GM21381 (cell line): ENCODE measurements around the gene PRKCH.

Experiments used
- ATAC-seq: cut with Tn5 transposase; IDR thresholded peaks from one replicate; pipeline ENCODE4 v1.9.1; 2021; ENCODE audit warnings: mild to moderate bottlenecking, moderate library complexity; ENCODE audit not compliant: unreplicated experiment

Gene PRKCH

DNA sequence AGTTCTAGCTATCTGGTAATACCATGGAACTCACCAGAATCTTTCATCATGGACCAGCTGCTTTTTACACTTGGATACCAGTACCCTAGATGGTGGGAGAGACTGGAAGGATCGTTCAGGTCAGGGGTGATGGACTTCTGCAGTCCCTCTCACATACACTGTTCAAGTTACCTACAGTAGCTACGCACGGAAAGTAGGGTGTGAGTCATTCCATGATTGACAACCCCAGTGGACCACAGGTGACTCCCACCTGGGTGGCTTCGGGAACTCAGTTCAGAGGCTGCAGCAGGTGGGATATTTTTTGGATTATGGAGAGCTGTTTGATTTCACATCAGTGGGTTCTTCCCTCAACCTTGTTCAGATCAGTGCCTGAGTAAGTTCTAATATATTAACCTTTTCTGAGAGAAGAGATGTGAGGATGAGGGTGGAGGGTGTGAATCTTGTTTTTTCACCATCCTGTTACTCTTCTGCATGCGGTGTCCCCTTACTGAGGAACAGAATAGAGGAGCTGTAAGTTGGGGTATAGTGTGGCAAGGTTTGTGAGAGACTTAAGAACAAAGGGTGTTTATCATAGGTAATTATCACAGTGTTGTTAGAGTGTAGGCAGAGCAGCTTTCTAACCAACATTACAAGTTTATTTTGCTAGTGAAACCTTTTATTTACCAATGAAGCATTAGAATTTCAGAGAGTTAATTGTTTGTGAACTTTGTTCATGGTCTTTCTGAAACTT, 39.6 kb downstream of the PRKCH start:
- ATAC-seq = no peak

DNA sequence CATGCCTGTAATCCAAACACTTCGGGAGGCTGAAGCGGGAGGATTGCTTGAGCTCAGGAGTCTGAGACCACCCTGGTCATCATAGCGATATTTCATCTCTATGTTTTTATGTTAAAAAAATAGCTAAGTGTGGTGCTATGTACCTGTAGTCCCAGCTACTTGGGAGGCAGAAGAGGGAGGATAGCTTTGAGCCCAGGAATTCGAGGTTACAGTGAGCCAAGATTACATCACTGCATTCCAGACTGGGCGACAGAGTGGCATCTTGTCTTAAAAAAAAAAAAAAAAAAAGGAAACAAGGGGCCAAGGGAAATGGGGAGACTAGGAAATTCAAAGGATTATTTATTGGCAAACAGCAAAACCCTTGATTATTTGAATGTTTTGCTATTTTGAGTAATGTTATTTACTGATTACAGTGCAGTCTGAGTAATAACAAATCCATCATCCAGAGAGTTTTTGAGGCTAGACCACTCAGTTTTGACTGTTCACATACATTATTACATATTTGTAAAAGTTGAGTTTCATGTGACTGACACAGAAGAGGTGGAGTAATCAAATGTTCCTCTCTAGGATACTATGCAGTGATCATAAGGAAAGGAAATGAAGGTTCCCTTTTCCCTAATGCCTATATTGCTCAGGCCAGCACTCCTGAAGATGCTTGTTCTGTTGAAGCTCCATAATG, 40.8 kb downstream of the PRKCH start:
- ATAC-seq = no peak

DNA sequence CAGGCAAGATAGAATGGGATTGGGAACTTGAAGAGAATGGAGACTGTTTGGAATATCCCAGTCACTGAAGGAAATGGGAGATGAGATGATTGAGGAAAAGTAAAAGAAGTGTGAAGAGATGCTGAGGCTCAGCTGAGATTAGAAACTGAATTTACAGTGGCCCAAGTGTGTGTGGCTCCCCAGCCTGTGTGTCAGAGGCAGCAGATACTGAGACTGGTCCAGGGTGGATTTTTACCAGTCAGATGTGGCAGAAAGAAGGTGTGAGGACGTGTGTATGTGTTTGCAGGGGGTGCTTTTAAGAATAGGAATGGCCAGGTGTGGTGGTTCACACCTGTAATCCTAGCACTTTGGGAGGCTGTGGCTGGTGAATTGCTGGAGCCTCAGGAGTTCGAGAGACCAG, 42.9 kb downstream of the PRKCH start:
- ATAC-seq = no peak

GRCh38 chr14:61365667-61366212, 44.4 kb downstream of the PRKCH start:
- ATAC-seq = no peak

GRCh38 chr14:61368114-61368710, 46.8 kb downstream of the PRKCH start:
- no peak for ATAC-seq

DNA sequence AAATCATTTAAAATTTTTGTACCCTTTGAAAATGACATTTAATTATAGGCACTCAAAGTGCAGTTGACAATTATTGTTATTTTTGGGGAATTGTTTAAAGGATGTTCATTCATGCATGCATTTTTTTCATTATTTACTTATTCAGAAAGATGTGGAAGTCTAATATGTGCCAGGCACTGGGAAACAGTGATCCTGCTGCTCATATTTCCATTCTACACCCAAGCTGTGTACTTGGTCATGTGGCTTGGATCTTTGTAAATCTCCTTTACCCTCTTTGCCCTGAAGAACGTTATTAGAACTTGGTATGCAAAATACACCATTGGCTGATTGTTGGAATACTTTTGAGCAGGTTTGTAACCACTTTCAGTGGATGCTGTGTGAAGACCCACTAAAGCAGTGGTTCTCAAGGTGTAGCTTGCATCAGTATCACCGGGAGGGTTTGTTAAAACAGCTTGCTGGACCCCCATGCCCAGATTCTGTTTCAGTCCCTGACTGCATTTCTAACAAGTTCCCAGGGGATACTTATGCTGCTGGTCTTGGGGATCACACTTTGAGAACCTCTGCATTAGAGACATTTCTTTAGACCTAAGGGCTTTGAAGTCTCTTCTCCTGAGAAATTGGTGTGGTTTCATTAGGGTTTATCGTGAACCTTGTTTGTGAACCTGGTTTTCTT, 47.5 kb downstream of the PRKCH start:
- no peak for ATAC-seq

- no peak for ATAC-seq
Measured at GRCh38 chr14:61369454-61369810, 48.1 kb downstream of the PRKCH start.

GRCh38 chr14:61372379-61372778, 51.0 kb downstream of the PRKCH start:
- ATAC-seq = no peak

- no peak for ATAC-seq
Measured at GRCh38 chr14:61372842-61373555, 51.6 kb downstream of the PRKCH start.

GRCh38 chr14:61374284-61374683, 52.9 kb downstream of the PRKCH start:
- no peak for ATAC-seq

DNA sequence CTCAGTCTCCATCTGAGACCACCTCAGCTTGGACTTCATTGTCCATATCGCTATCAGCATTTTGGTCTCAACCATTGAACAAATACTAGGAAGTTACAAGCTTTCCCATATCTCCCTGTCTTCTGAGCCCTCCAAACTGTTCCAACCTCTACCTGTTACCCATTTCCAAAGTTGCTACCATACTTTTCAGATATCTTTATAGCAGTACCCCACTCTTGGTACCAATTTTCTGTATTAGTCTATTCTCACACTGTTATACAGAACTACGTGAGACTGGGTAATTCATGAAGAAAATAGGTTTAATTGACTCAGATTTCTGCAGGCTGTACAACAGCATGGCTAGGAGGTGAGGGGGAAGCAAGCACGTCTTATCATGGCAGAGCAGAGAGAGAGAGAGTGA, 53.8 kb downstream of the PRKCH start:
- ATAC-seq = no peak

- no peak for ATAC-seq
Measured at GRCh38 chr14:61376314-61376713, 54.9 kb downstream of the PRKCH start.

- no peak for ATAC-seq
Measured at GRCh38 chr14:61377749-61378148, 56.4 kb downstream of the PRKCH start.

DNA sequence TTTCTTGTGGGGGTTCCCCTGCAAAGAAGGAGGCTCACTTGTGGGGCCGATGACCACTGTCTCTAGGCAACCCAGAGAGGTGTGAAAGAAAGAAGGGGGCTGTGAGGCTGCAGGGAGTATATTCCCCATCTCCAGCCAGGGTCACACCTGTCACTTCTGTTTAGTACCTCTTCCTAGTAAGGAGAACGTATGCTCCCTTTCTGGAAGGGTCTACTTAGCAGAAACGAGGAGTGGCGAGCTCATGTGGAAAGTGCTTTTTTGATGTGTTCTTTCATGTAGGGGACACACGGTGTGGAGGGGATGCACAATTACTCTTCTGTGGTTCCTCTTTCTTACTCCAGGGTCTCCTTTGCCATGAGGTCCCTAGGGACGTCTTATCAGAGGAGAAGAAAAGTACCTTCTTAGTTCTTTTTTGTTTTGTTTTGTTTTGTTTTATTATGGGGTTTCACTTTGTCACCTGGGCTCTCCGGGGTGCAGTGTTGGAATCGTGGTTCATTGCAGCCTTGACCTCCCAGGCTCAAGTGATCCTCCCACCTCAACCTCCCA, 58.3 kb downstream of the PRKCH start:
- ATAC-seq = no peak

DNA sequence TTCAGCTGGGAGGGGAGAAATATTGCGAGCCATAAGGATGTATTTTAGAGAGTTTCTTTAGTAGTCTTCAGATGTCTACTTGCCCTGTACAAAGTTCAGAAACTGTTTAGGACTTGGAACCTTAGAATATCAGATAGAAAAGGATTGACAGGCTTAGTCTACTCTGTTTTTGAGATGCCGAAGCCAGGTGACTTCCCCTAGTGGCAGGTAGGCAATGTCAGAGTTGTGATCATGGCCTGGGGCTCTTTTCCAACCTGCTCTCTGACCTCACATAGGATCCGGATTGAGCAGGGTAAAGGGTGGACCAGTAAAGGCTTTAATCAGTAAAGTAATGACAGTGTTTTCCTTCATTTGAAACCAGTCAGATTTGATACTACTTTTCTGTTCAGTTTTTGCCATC, 59.6 kb downstream of the PRKCH start:
- no peak for ATAC-seq

DNA sequence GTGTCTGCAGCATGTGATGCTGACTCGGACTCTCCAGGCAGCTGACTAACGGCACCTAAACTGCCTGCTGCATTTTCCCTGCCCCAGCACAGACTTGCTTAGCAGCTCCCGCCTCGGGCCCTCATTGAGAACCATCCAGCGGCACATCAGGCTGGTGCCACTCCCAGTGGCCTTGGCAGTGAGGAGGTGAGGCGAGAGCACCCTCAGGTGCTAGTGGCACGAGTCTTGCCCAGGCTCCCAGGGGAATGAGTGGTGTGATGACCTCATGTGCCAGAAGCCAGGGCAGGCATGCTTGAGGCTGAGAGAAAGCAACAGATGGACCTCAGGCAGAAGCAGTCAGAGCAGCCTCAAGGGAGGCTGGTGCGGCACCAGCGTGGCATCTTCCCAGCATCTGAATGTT, 60.2 kb downstream of the PRKCH start:
- ATAC-seq = no peak

DNA sequence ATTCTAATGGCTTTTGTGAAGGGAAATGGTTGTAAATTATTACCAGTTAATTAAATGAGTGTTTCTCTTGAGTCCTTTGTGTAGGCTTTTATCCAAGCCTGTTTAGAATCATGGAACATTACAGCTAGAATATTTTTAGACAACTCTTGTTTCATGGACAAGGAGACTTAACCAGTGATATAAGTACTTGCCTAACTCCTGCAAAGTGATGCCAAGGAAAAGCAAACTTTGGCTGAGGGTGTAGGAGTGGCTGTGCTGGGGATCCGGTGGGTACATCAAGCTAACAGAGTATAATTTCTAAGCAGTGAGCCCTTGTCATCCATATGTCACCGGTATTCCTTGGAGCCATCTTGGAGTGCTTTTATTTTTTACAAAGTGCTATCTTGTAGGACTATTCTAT, 61.5 kb downstream of the PRKCH start:
- no peak for ATAC-seq

- no peak for ATAC-seq
Measured at GRCh38 chr14:61385002-61385685, 63.8 kb downstream of the PRKCH start.

- ATAC-seq = no peak
Measured at GRCh38 chr14:61386173-61386772, 64.9 kb downstream of the PRKCH start.

GRCh38 chr14:61387076-61387475, 65.7 kb downstream of the PRKCH start:
- no peak for ATAC-seq
